GM11168 (cell line): ENCODE data around the gene TTLL11.

ENCODE experiments used
- in situ Hi-C: fragments of 300-500 bp; cut with MboI; formaldehyde crosslinking; loops from one replicate; pipeline ENCODE4 v1.12.0; 2022; ENCODE audit warnings: low sequenced_read_pairs; ENCODE audit not compliant: unreplicated experiment

The TTLL11 gene

DNA sequence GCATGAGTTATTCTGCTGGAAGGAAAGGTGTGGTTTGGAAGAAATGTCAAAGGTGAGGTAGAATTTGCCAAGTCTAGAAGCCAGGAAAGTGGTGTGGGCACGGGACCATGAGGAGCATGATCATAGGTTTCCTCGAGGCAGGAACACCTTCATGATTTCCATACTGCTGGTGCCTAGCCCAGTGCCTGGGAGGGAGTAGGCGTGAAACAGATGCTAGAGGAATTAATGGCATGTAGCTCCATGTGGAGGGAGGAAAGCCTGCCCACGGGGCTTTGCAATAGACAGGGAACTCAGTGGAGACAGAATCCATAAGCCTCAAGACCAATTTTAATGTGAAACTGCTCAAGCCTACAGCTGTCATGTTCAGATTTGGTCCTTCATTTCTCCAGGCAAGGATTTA, 35.1 kb downstream of the TTLL11 start:
- in situ Hi-C loops: no loop called here

DNA sequence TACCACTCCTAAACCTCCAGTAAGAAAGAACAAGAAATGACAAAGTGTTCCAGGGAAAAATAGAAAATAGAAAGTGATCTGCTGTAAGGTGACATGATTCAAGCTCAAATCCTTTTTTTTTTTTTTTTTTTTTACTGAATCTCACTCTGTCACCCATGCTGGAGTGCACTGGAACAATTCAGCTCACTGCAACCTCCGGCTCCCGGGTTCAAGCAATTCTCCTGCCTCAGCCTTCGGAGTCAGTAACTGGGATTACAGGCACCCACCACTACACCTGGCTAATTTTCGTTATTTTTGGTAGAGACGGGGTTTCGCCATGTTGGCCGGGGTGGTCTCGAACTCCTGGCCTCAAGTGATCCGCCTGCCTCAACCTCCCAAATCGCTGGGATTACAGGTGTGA, 35.9 kb downstream of the TTLL11 start:
- in situ Hi-C loops: no loop called here

DNA sequence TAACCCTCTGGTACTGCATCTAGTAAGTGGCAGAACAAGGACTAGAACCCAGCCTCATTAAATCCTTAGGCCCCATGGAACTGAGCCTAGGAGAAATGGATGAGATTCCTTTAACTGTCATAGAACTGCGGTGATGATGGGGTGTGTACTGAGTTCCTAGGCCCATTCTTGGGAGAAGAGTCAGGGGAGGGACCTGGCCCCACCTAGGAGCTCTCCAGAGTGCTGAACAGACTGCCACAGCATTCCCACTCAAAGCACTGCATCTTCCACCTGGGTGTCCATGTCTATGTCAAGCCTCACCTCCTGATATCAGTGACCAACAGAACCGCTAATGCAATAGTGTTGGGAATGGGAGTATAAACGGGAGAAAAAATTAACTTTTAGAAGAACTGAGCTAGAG, 36.6 kb downstream of the TTLL11 start:
- in situ Hi-C loops: no loop called here

DNA sequence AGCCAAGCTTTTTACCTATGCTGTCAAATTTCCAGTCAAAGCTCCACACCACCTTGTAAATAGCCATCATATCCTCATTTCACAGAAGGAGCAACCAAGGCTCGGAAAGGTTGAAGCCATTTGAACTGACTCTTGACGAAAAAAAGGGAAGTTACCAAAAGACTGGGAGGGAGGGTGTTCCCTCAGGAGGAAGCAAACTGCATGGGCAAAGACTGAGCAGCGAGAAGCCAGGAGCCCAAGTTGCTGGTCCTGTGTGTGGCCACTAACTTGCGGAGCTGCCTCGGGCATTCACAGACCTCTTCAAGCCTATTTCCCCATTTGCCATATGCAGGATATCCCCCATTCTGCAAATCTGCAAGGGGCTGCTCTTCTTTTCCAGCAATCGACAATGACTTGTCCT, 37.4 kb downstream of the TTLL11 start:
- in situ Hi-C loops: no loop called here

DNA sequence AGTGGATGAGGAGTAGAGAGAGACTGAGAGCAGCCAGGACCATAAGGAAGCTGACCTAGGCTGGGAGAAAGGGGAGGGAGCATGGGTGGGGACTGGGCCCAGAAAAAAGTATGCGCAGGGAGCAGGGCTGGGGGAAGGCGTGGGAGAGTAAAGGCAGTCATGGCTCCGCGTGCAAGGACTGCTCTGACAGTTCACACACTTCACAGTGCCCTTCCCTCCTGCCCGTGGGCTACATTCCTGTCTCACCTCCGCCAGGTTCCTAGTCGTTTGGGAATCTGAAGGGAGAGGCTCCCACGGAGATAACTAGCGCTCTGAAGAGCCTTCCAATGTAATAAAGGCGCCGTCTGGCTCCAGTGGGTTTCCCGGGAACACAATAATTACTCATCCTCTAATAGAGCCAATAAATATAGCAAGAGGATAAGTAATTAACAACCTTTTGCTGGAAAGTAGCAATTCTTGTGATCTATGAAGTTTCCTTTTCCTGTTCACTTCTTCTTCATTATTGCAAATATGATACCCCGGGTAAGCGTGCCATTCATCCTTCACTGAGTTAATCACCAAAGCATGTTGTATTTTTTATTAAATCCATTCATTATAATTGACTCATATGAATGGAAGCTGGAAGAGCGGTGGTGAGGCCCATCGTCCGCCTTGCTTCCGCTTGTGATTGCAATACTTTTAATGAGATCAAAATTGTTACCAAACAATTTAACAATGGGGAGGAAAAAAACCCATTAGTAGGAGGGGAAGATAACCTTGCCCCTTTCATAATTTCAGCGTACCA, 39.3 kb downstream of the TTLL11 start:
- in situ Hi-C loops: no loop called here

DNA sequence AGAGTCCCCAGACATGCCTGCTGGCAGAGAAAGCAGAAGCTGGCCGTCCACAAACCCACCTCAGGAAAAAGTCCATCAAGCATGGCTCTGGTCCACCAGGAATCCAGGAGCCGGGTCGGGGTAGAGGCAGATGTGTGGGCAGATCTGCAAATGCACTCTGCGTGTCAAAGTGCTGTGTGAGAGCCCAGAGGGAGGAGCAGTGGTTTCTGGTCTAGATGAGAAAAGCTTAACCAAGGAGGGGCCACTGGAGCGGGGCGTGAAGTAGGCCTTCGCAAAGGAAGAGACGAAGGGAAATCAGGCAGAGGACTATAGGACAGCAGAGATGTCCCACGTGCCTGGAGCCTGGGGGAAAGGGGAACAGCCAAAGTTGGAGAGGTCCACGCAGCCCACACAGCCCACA, 40.0 kb downstream of the TTLL11 start:
- in situ Hi-C loops: no loop called here

DNA sequence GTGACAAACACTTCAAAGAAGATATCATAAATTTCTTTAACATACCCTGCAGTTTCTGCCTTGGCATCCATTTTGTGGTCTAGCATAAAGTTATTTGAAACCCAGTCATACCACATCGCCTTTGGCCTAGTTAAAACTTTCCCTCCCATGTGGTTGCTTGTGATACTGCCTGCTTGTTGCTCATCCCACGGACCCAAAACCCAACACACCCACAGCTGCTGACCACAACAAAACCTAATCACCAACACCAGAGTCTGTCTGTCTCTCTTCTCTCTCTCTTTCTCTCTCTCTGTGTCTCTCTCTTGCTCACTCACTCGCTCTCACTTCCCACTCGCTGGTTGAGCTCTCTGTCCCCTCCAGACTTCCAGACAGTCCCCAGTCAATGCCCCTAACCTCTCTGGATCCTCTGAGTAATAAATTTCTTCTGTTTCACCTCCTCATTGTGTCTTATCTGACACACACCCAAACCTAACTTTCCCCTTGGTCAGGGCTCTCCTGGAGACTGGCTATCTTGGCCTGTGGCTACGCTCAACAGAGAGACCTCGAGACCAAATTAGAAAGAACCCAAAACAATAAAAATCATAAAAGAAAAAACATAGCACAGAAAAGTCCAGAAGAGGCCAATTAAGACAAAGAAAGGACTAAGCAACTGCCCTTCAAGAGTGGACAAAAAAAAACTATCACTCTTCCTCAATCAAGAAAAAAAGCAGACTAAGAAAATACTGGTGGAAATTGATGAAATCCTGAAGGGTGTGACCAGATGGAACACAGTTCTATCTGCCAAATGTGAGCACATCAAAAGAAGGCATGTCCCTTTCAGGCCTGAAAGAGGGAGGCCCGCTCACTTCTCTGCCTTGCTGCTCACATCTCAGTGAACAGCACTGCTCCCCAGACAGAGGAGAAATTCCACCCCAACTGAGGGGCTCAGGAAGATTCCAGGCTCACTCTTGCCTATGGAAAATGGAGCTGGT, 41.5 kb downstream of the TTLL11 start:
- in situ Hi-C loops: no loop called here

DNA sequence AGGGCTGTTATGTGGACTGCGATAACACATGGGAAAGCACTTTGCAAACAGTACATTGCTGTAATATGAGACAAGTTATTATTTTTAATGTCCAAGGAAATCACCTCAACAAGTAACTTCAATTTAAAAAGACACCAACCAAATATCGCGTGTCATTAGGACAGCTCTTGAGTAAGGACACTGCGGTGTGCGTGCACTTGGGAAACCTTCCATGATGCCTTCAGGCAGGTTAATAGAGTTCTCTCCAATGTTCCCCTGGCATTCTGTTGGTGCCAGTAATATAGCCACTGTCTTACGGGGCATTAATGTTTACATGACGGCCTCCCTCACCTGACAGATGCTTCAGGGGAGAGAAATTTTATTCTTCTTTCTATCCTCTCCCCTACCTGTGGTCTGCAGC, 42.9 kb downstream of the TTLL11 start:
- in situ Hi-C loops: no loop called here

DNA sequence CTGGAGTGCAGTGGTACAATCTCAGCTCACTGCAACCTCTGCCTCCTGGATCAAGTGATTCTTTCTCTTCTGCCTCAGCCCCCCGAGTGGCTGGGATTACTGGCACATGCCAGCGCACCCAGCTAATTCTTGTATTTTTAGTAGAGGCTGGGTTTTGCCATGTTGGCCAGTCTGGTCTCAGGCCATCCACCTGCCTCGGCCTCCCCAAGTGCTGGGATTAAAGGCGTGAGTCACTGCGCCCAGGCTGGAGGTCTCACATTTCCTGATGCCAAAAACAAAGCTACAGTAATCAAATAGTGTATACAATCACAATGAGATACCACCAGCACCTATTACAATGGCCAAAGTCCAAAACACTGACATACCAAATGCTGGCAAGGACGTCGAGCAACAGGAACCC, 51.1 kb downstream of the TTLL11 start:
- in situ Hi-C loops: no loop called here

DNA sequence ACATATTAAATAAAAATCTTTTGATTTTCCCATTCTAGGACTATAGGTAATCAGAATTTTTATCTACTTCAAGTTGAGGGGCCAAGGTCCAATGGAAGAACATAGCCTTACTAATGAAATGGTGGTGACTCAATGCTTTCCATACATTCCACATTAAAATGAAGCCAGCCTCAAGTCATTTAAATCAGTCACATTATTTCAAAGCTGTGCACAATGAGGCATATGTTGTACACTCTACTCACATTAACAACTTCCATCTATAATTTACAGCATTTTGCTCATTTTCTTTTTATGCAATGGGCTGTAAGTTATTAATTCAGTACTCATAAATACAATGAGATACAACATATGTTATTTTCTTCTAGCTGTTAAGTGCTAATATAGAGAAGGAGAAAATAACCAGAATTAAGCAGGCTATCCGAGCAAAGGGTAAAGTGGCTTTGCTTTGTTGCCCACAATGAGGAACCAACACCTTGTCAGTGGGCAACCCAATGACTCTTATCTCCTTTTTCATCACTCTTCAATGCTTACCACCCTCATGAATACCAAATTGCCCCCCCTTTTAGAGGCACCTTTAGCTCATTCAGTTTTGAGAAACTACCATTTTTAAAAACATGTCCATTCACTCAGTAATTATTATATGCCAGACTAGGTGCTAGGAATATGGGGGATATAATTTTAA, 52.4 kb downstream of the TTLL11 start:
- in situ Hi-C loops: no loop called here

DNA sequence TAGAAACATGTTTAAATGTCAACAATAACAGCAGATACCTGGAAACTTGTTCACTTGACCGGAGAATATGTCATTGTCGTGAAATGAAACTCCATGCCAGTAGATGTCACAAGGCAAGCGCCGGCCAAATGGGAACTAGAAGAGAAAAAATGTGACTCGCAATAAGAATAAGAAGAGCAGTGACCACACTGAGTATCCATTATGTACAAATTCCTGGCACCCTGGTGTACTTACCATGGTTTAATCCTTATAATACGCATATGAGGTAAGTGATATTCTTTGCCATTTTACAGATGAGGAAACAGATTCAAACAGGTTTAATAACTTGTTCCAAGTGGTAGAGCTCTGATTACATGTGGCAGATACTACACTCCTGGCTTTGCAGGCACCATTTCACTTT, 53.9 kb downstream of the TTLL11 start:
- in situ Hi-C loops: no loop called here

DNA sequence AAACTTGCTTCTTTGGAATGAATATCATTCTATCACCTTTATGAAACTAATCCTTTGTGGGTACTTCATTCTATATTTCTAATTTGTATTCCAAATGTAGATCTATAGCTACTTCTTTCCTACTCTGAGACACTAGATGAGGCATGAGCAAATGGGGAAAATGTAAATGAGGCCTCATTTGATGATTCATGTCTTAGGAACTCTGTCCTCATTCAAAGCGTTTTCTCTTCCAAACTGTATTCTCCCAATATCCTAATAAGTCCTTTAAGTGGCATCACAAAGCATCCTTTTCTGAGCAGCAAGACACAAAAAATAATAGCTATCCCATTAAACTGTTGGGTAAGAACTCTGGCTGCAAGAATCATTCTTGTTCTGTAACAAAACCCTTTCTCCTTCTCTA, 56.1 kb downstream of the TTLL11 start:
- in situ Hi-C loops: no loop called here

DNA sequence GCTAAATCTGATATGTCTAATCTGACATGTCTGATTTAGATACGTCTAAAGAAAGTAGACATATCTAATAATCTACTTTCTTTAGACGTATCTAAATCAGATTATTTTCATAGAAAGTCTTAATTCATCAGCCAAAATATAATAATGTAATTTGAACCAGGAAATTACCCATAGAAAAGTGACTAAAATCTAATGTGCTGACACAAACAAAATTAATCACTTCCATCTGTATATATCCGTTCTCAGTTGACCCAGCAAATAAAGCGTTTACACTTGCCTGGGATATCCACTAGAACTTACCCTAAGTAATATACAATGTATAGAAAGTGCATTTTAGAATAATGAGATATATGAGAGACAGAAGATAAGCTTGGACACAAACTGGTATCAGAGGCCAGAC, 56.7 kb downstream of the TTLL11 start:
- in situ Hi-C loops: no loop called here

DNA sequence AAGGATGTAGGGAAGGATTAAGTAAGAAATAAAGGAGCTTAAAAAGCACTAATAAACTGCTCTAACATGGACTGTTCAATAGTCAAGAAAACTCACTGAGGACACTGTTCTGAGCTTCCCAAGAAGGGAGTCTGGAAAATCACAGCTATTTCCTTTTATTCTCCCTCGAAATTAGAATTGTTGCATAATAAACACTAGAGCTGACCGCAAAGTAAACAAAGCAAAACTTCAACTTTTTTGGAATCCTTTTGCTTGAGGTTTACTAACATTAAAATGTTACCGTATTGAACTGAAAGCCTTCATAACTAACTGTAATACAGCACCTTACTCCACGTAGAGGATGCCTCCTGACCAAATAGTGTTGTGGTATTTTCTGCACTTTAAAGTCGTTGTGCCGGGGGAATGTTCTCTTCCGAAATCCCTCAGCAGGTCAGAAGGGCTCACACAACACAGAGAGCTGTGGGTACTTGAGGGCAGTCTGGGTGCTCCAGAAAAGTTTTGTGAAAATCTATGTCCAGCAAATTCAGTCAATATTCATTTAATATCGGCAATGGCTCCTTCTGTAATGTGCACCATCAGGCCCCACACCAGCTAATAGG, 59.2 kb downstream of the TTLL11 start:
- in situ Hi-C loops: no loop called here

DNA sequence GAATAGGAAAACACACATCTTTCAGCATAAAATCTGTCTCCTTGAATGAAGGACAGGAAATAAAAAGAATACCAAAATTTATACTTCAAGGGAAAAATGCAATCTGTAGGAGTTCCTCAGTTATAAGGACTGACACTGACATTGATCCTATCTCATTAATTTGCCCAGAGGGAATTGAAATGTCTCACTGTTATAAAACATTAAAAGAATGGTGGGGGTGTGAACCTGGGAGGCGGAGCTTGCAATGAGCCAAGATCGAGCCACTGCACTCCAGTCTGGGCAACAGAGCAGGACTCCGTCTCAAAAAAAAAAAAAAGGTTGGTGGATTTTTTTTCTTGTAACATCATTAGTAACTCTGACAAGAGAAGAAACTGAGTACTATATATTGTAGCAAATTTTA, 60.8 kb downstream of the TTLL11 start:
- in situ Hi-C loops: no loop called here

DNA sequence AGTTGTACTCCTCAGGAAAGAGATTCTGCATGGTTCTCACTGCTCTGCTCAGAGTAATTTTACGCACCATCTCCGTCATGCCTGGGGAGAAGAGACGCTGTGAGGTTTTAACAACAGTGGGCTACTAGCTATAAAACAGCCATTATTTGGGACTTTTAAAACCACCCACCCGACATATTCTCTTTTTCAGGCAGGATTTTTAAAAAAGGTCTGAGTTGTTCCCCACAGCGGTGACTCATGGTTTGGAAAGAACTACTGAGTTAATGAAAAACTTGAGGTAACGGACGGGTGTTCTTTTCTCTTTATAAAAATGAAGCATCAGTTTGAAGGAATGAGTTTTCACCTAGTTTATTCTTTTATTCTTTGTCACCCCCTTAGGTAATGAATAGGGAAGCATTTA, 61.3 kb downstream of the TTLL11 start:
- in situ Hi-C loops: no loop called here

DNA sequence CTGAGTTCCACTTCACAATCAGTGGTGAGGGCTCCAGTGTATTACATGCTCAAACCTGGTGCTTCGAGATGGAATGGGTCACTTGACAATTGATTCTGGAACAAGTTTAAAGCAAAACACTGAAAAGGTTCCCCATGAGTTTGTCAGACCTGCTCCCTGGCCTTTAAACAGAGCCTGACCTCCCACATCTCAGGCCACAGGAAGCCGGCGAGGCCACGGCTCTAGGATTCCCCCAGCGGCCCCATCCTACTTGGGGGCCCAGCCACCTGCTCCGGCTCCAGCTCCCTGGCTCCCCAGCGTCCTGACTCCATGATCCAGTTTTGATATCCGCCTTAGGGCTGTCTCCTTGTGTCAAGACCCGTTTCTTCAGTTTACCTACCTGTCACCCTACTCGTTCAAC, 62.0 kb downstream of the TTLL11 start:
- in situ Hi-C loops: no loop called here

DNA sequence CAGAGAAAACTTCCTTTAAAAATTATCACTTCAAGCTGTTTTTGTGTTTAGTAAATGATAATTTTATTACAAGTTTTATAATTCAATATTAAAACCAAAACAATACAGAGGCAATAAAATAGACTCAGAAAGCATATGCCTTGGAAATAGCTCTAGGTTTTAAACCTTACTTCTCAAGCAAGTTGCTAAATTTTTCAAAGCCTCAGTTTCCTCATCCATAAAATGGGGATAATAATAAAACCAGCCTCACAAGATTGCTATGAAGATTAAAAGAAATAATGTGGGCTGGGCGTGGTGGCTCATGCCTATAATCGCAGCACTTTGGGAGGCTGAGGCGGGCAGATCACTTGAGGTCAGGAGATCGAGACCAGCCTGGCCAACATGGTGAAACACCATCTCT, 62.8 kb downstream of the TTLL11 start:
- in situ Hi-C loops: no loop called here

DNA sequence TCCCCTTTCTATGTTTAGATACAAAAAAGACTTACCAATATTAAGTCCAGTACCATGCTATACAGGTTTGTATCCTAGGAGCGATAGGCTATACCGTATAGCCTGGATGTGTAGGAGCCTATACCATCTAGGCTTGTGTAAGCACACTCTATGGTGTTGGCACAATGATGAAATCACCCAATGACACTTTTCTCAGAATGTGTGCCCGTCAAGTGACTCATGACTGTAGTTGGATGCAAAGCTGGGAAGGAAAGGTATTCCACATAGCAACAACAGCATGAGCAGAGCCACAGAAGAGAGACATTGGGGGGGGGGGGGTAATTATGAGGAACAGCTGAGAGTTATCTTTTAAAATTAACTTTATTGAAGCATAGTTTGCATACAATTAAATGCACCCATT, 63.2 kb downstream of the TTLL11 start:
- in situ Hi-C loops: no loop called here

DNA sequence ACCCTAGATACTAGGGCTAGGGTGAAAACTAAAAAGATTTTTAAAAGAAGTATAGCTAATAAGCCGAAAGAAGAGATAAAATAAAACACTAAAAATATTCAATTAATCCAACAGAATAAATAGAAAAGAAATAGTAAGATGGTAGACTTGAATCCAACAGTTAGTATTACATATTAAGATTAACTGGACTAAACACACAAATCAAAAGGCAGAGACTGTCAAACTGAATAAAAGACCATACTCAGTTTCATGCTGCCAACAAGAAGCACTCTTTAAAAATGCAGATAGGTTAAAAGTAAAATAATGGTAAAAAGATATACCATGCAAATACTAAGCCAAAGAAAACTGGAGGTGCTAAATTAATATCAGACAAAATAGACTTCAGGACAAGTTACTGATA, 65.0 kb downstream of the TTLL11 start:
- in situ Hi-C loops: no loop called here

DNA sequence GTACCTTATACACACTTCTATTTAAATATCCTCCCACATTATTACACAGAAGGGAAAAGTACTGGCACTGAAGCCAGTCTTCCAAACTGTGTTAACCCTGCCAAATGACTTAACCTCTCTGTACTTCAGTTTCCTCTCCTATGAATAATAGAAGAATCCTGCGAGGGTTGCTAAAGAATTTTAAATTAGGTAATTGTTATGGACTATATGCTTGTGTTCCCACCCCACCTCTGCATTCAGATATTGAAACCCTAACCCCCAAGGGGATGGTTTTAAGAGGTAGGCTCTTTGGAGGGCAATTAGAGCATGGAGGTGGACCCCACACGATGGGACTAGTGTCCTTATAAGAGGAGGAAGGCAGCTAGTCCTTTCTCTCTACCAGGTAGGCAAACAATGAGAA, 72.7 kb downstream of the TTLL11 start:
- in situ Hi-C loops: no loop called here
